Lower leg skin (tissue), 4 donors: Measurements from ENCODE around the gene PLSCR2. TPM values are rescaled to one million over a fixed set of nuclear protein-coding genes. Genes with fewer than 3 reads are reported as not detected.

ENCODE experiments used
- DNase-seq, 2 donors: peaks; one replicate each; pipeline ENCODE4 v3.0.0-alpha.2; 2019; ENCODE audit warnings: low spot score in 2 of 2
- H3K4me3 ChIP-seq: fragments of 200-600 bp; sonication (generic); 2 replicates; pipeline ENCODE4 v1.5.1; 2017; ENCODE audit warnings: mild to moderate bottlenecking, low read depth; ENCODE audit not compliant: poor library complexity, severe bottlenecking
- CTCF ChIP-seq, 3 donors: fragments of 450-650 bp; IDR thresholded peaks; one replicate each; pipeline ENCODE4 v1.5.1; 2016; ENCODE audit warnings: antibody characterized with exemption in 3 of 3, mild to moderate bottlenecking in 3 of 3, moderate library complexity in 2 of 3
- POLR2A ChIP-seq, 2 donors: fragments of 450-650 bp; IDR thresholded peaks; one replicate each; pipeline ENCODE4 v1.6.1; 2016 to 2017; ENCODE audit warnings: antibody characterized with exemption in 2 of 2, mild to moderate bottlenecking in 1 of 2, moderate library complexity in 1 of 2
- WGBS, 2 donors: methylation state at CpG; one replicate each; pipeline ENCODE4 v1.1.5; 2018; 5-methylcytosine and 5-hydroxymethylcytosine counted together
- intact Hi-C: fragments of 100-400 bp; cut with DNase I; formaldehyde crosslinking; loops from one replicate; pipeline ENCODE4 v1.15.0; 2023; ENCODE audit warnings: low total_unique reads
- total RNA-seq, 4 donors: library from RNA; depleted of rRNA; stranded (reverse); fragments of >200 nt; gene quantifications; one replicate each; pipeline ENCODE4 v1.1.0, GENCODE V29; 2016

The PLSCR2 gene
- total RNA-seq, 4 donors from 2014 or later, result not detected

GRCh38 chr3:146432066-146432465 is 37.3 kb downstream of the PLSCR2 start:
- TF ChIP-seq CTCF (IDR thresholded peaks at IDR 0.05) (no peak), POLR2A (IDR thresholded peaks at IDR 0.05) (no peak)
- H3K4me3 ChIP-seq, result no peak overlapping the region
- DNase-seq, result no peak
- WGBS, 2 donors, result 80 to 86% methylated on average over 1 of the region's 1 CpG
- intact Hi-C loops, result no loop called here

- DNase-seq, result no peak
- no peak for TF ChIP-seq CTCF (IDR thresholded peaks at IDR 0.05)
- no peak for TF ChIP-seq POLR2A (IDR thresholded peaks at IDR 0.05)
- intact Hi-C loops, result no loop called here
Measured at GRCh38 chr3:146431240-146431639, 38.1 kb downstream of the PLSCR2 start.

GRCh38 chr3:146425341-146425740 is 44.0 kb downstream of the PLSCR2 start:
- H3K4me3 ChIP-seq, result no peak overlapping the region
- WGBS, 2 donors, result 84 to 88% methylated on average over 1 of the region's 1 CpG
- DNase-seq, result no peak
- TF ChIP-seq POLR2A (IDR thresholded peaks at IDR 0.05) (no peak), CTCF (IDR thresholded peaks at IDR 0.05) (no peak)
- intact Hi-C loops, result no loop called here

More at GRCh38 chr3:146431240-146431639, 38.1 kb downstream of the PLSCR2 start:
- no peak overlapping the region for H3K4me3 ChIP-seq

GRCh38 chr3:146421819-146422759 is 47.3 kb downstream of the PLSCR2 start:
- intact Hi-C loops, result no loop called here
- no peak for DNase-seq
- no peak overlapping the region for H3K4me3 ChIP-seq
- TF ChIP-seq POLR2A (IDR thresholded peaks at IDR 0.05) (no peak), CTCF (IDR thresholded peaks at IDR 0.05) (no peak)
- WGBS, 2 donors, result 66 to 71% methylated on average over 5 of the region's 5 CpGs

- WGBS, 2 donors, result 77 to 78% methylated on average over 2 of the region's 2 CpGs
- intact Hi-C loops, result no loop called here
- DNase-seq, result no peak
- no peak overlapping the region for H3K4me3 ChIP-seq
- no peak for TF ChIP-seq POLR2A (IDR thresholded peaks at IDR 0.05)
- TF ChIP-seq CTCF (IDR thresholded peaks at IDR 0.05), result no peak
Measured at GRCh38 chr3:146416366-146416765, 53.0 kb downstream of the PLSCR2 start.
